Osteoblast (primary cell): ENCODE data around the gene TNRC6A. TPM values are rescaled to one million over a fixed set of nuclear protein-coding genes. Genes with fewer than 3 reads are reported as not detected.

Experiments
- DNase-seq: peaks from one replicate; pipeline ENCODE4 v3.0.0; 2011; ENCODE audit warnings: low spot score, mixed read lengths; ENCODE audit not compliant: insufficient read length; ENCODE audit errors: missing footprints
- H2AFZ ChIP-seq: 2 replicates; pipeline ENCODE4 v1.6.0; 2011; ENCODE audit warnings: mild to moderate bottlenecking, low read length
- H3K27ac ChIP-seq: 2 replicates; pipeline ENCODE4 v1.5.1; 2011; ENCODE audit warnings: mild to moderate bottlenecking, low read depth, low read length, moderate library complexity
- H3K27me3 ChIP-seq: 2 replicates; pipeline ENCODE4 v1.6.0; 2012; ENCODE audit warnings: mild to moderate bottlenecking, control low read depth, inconsistent platforms, low read length, moderate library complexity; ENCODE audit not compliant: insufficient read depth
- H3K36me3 ChIP-seq: 2 replicates; pipeline ENCODE4 v1.5.1; 2011; ENCODE audit warnings: mild to moderate bottlenecking, low read length, control low read depth, moderate library complexity; ENCODE audit not compliant: insufficient read depth
- H3K4me1 ChIP-seq: 2 replicates; pipeline ENCODE4 v1.5.1; 2011; ENCODE audit warnings: mild to moderate bottlenecking, low read length, control low read depth, moderate library complexity; ENCODE audit not compliant: insufficient read depth
- H3K4me2 ChIP-seq: 2 replicates; pipeline ENCODE4 v1.6.0; 2011; ENCODE audit warnings: mild to moderate bottlenecking, low read length; ENCODE audit not compliant: insufficient read depth
- H3K4me3 ChIP-seq: fragments of 200-600 bp; sonication (generic); 3 replicates; pipeline ENCODE4 v1.5.1; 2012; ENCODE audit warnings: mild to moderate bottlenecking, low read length, inconsistent platforms; ENCODE audit not compliant: insufficient read depth
- H3K79me2 ChIP-seq: 2 replicates; pipeline ENCODE4 v1.6.0; 2012; ENCODE audit warnings: mild to moderate bottlenecking, low read length, control low read depth, inconsistent platforms; ENCODE audit not compliant: insufficient read depth
- H3K9me3 ChIP-seq: 2 replicates; pipeline ENCODE4 v1.5.1; 2011; ENCODE audit warnings: low read depth, low read length, control low read depth
- H4K20me1 ChIP-seq: 2 replicates; pipeline ENCODE4 v1.6.0; 2012; ENCODE audit warnings: mild to moderate bottlenecking, low read length, control low read depth; ENCODE audit not compliant: insufficient read depth
- total RNA-seq: library from RNA; depleted of rRNA; stranded (reverse); fragments of >200 nt; gene quantifications from 2 replicates; pipeline ENCODE4 v1.2.3, GENCODE V29; 2012
- TF ChIP-seq, protein P1 (sequence below): IDR thresholded peaks from 2 replicates; pipeline ENCODE4 v1.5.1; 2011; ENCODE audit warnings: mild to moderate bottlenecking, low read depth, low read length, moderate library complexity; ENCODE audit errors: extremely low read depth

Gene TNRC6A
- total RNA-seq, 1 donor = 38.0 TPM

DNA sequence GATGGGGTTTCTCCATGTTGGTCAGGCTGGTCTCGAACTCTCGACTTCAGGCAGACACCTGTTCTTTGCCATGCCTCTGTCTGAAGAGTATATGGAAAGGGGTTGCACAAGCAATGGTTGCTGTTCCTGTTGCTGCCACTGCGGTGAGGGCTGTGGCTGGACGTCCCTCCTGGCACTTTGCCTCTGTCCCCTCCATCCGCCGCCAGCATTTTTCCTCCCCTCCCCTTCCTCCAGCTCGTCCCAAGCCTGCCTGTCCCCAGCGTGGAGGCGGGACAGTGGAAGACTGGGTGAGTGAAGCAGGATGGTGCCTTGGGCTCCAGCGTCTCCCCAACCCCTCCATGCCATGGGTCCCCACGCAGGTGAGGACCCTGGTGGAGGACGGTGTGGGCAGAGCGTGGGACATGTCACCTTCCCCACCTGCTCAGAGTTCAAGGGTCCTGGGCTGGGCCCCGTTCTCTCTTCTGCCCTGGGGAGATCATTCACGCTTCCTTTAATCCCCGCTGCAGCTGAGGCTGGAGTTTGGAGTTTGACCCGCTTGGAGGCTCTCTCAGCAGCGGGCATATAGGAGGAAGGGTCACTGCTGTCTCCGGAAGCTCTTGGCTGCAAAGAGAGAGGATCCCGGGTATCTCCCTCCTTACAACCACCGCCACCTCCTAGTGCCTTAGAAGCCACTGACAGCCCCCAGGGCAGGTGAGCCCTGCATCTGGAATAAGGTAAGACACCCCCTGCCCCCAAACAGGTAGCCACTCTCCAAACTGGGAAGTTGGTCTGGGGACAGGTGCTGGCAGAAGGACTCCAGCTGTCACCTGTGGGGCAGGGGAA lies 116.5 kb downstream of the TNRC6A start, which contains the start of gene SLC5A11:
TSS of gene SLC5A11 (plus strand) at position 238 of the 822 bp plus-strand sequence. CDS start 12,681 bp downstream, outside the sequence.
- no peak within 1 kb of the TSS for H2AFZ ChIP-seq
- no peak within 1 kb of the TSS for H3K4me3 ChIP-seq
- H3K4me1 ChIP-seq = peaks cover 7% of the 10 kb centered on the region
- H3K27ac ChIP-seq = no peak within 1 kb of the TSS
- DNase-seq = peak; percentile 50
- H4K20me1 ChIP-seq = no peaks in the 10 kb centered on the region
- no peaks in the 10 kb centered on the region for H3K36me3 ChIP-seq
- H3K79me2 ChIP-seq = no peaks in the 10 kb centered on the region
- no peak within 1 kb of the TSS for H3K4me2 ChIP-seq
- H3K27me3 ChIP-seq = no peaks in the 10 kb centered on the region
- no peaks in the 10 kb centered on the region for H3K9me3 ChIP-seq
- TF ChIP-seq, protein P1, sequence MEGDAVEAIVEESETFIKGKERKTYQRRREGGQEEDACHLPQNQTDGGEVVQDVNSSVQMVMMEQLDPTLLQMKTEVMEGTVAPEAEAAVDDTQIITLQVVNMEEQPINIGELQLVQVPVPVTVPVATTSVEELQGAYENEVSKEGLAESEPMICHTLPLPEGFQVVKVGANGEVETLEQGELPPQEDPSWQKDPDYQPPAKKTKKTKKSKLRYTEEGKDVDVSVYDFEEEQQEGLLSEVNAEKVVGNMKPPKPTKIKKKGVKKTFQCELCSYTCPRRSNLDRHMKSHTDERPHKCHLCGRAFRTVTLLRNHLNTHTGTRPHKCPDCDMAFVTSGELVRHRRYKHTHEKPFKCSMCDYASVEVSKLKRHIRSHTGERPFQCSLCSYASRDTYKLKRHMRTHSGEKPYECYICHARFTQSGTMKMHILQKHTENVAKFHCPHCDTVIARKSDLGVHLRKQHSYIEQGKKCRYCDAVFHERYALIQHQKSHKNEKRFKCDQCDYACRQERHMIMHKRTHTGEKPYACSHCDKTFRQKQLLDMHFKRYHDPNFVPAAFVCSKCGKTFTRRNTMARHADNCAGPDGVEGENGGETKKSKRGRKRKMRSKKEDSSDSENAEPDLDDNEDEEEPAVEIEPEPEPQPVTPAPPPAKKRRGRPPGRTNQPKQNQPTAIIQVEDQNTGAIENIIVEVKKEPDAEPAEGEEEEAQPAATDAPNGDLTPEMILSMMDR = no peak

DNA sequence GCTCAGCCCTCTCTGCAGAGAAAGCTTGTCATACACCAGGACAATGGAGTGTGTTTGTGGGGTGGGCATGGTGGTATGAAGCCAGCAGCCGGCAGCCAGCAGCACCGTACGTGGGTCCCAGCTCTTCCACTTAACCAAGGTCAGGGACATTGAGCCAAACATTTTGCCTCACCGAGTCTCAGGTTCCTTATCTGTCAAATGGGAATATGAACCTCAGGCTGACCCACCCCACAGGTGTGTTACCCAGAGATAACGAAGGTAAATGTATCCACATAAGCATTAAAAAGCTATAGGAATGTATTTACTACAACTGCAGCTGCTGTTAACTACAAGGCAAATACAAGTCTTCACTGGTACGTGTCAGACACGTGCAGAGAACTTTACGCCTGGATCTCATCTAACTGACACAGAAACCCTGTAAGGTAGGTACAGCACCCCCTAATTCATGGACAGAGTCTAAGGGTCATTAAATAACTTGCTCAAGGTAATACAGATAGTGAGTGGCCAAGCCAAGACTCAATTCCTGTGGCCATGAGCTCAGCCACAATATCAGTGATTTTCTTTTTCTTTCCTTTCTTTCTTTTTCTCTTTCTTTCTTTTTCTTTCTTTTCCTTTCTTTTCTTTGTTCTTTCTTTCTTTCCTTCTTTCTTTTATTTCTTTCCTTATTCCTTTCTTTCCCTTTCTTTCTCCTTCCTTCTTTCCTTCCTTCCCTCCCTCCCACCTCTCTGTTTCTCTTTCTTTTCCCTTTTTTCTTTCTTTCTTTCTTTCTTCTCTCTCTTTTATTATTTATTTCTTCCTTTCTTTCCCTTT lies 117.3 kb downstream of the TNRC6A start:
- Histone ChIP-seq H3K79me2 (no peaks in the 10 kb centered on the region), H3K4me3 (no peak overlapping the region), H3K36me3 (no peaks in the 10 kb centered on the region), H3K27me3 (no peaks in the 10 kb centered on the region), H2AFZ (no peak overlapping the region), H3K27ac (no peak overlapping the region), H3K4me2 (no peak overlapping the region), H3K4me1 (peaks cover 7% of the 10 kb centered on the region), H4K20me1 (no peaks in the 10 kb centered on the region), H3K9me3 (no peaks in the 10 kb centered on the region)
- TF ChIP-seq, protein P1 = no peak
- DNase-seq = peak; percentile 60

DNA sequence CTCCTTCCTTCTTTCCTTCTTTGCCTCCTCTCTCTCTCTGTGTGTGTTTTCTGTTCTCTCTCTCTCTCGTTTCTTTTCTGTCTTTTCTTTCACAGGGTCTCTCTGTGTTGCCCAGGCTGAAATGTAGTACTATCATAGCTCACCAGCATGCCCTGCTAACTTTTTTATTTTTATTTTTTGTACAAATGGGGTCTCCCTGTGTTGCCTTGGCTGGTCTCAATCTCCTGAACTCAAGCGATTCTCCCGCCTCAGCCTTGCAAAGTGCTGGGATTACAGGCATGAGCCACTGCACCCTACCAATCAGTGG lies 117.9 kb downstream of the TNRC6A start:
- Histone ChIP-seq H3K4me2 (no peak overlapping the region), H3K27me3 (no peaks in the 10 kb centered on the region), H3K4me1 (peaks cover 7% of the 10 kb centered on the region), H3K4me3 (no peak overlapping the region), H4K20me1 (no peaks in the 10 kb centered on the region), H3K79me2 (no peaks in the 10 kb centered on the region), H3K9me3 (no peaks in the 10 kb centered on the region), H2AFZ (no peak overlapping the region), H3K27ac (no peak overlapping the region), H3K36me3 (no peaks in the 10 kb centered on the region)
- DNase-seq = no peak
- TF ChIP-seq, protein P1 = no peak

DNA sequence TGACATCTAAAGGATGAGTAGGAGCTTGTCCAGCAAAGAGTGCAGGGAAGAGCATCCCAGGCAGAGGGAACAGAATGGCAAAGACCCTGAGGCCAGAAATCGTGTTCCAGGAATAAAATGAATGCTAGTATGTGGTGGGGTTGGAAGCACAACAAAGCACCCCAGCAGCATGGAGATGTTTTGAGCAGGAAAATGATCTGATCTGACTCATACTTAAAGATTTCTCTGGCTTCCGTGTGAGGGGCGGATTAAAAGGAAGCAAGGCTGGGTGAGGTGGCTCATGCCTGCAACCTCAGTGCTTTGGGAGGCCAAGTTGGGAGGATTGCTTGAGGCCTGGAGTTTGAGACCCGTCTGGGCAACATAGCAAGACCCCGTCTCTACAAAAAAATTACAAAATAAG lies 118.6 kb downstream of the TNRC6A start:
- Histone ChIP-seq H3K79me2 (no peaks in the 10 kb centered on the region), H3K4me2 (no peak overlapping the region), H3K27ac (no peak overlapping the region), H4K20me1 (no peaks in the 10 kb centered on the region), H3K9me3 (no peaks in the 10 kb centered on the region), H3K36me3 (no peaks in the 10 kb centered on the region), H3K4me3 (no peak overlapping the region), H2AFZ (no peak overlapping the region), H3K27me3 (no peaks in the 10 kb centered on the region), H3K4me1 (peaks cover 7% of the 10 kb centered on the region)
- DNase-seq = peak; percentile 69
- TF ChIP-seq, protein P1 = no peak
